ENCODE results near the gene DOCK4.
"Not testable (repeated sequence)": the region's sequence is repeated elsewhere in the genome, so short reads cannot be mapped to it uniquely, and the experiment has no call there.

Gene DOCK4

GRCh38 chr7:112128461-112129425 lies 77.5 kb downstream of the DOCK4 start:
- not testable (repeated sequence) for DNase-seq

- DNase-seq, result not testable (repeated sequence)
Observed at GRCh38 chr7:112128041-112128440, 78.2 kb downstream of the DOCK4 start.

GRCh38 chr7:112125250-112125649 lies 80.9 kb downstream of the DOCK4 start:
- DNase-seq, result no peak

- DNase-seq, result no peak
Observed at GRCh38 chr7:112124061-112124766, 82.0 kb downstream of the DOCK4 start.

- DNase-seq, result no peak
Observed at GRCh38 chr7:112122798-112123197, 83.4 kb downstream of the DOCK4 start.

GRCh38 chr7:112122144-112122543 lies 84.1 kb downstream of the DOCK4 start:
- no peak for DNase-seq

GRCh38 chr7:112121318-112121717 lies 84.9 kb downstream of the DOCK4 start:
- DNase-seq, result no peak

- DNase-seq, result no peak
Observed at GRCh38 chr7:112120696-112121217, 85.4 kb downstream of the DOCK4 start.

- no peak for DNase-seq
Observed at GRCh38 chr7:112118581-112119566, 87.3 kb downstream of the DOCK4 start.

- no peak for DNase-seq
Observed at GRCh38 chr7:112116894-112117293, 89.3 kb downstream of the DOCK4 start.

GRCh38 chr7:112116358-112116757 lies 89.8 kb downstream of the DOCK4 start:
- no peak for DNase-seq

- no peak for DNase-seq
Observed at GRCh38 chr7:112115880-112116279, 90.3 kb downstream of the DOCK4 start.

GRCh38 chr7:112113913-112114575 lies 92.2 kb downstream of the DOCK4 start:
- no peak for DNase-seq

GRCh38 chr7:112112822-112113255 lies 93.4 kb downstream of the DOCK4 start:
- no peak for DNase-seq

- no peak for DNase-seq
Observed at GRCh38 chr7:112110651-112111050, 95.5 kb downstream of the DOCK4 start.

GRCh38 chr7:112110175-112110574 lies 96.0 kb downstream of the DOCK4 start:
- no peak for DNase-seq

- DNase-seq, result no peak
Observed at GRCh38 chr7:112108981-112109380, 97.2 kb downstream of the DOCK4 start.

- no peak for DNase-seq
Observed at GRCh38 chr7:112105584-112106530, 100.3 kb downstream of the DOCK4 start.

- DNase-seq, result no peak
Observed at GRCh38 chr7:112104120-112104519, 102.1 kb downstream of the DOCK4 start.

- no peak for DNase-seq
Observed at GRCh38 chr7:112103246-112103645, 103.0 kb downstream of the DOCK4 start.
